Activated effector memory CD4-positive, alpha-beta T cell treated with anti-CD3 and anti-CD28 coated beads, Interleukin-2, amount 50 U/mL, for 16 hours (primary cell): Measurements from ENCODE around the gene EIF4B.
"Not testable (repeated sequence)": the region's sequence is repeated elsewhere in the genome, so short reads cannot be mapped to it uniquely, and the experiment has no call there.

ENCODE experiments used
- DNase-seq: peaks from one replicate; pipeline ENCODE4 v3.0.0-alpha.2; 2020

Gene EIF4B

GRCh38 chr12:53004582-53004981, 1.7 kb upstream of the EIF4B start:
- no peak for DNase-seq

DNA sequence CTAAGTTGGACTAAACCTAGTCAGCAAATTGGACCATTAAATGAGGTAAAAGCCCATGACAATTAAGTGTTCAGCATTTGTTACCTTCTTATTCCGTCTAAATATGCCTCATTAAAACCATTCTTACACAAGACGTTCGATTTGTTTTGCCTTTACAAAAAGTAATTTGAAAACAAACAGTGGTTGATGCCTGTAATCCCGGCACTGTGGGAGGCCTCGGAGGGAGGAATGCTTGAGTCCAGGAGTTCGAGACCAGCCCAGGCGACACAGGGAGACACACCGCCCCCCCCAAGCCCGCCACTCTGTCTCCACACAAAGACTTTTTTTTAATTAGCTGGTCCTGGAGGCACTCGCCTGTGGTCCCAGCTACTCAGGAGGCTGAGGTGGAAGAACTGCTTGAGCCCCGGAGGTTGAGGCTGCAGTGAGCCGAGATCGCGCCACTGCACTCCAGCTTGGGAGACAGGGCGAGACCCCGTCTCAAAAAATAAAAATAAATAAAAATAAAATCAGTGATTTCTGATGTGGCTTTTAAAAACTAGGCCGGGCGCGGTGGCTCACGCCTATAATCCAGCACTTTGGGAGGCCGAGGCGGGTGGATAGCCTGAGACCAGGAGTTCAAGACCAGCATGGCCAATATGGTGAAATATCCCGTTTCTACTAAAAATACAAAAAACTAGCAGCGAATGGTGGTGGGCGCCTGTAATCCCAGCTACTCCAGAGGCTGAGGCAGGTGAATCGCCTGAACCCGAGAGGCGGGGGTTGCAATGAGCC, 856 bp upstream of the EIF4B start:
- DNase-seq, result no peak

GRCh38 chr12:53006810-53007309, 604 bp downstream of the EIF4B start:
- DNase-seq, result peak; percentile 92

GRCh38 chr12:53007343-53007742, 1.1 kb downstream of the EIF4B start:
- no peak for DNase-seq

DNA sequence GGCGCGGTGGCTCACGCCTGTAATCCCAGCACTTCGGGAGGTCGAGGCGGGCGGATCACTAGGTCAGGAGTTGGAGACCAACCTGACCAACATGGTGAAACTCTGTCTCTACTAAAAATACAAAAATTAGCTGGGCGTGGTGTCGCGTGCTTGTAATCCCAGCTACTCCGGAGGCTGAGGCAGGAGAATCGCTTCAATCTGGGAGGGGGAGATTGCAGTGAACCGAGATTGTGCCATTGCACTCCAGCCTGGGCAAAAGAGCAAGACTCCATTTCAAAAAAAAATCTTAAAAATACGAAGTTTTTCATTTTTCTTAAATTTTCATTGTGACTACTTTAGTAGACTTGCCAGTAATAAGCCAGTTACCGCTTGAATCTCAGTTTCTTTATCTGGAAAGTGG, 2.5 kb downstream of the EIF4B start:
- DNase-seq, result not testable (repeated sequence)

GRCh38 chr12:53010955-53011354, 4.7 kb downstream of the EIF4B start:
- DNase-seq, result no peak

DNA sequence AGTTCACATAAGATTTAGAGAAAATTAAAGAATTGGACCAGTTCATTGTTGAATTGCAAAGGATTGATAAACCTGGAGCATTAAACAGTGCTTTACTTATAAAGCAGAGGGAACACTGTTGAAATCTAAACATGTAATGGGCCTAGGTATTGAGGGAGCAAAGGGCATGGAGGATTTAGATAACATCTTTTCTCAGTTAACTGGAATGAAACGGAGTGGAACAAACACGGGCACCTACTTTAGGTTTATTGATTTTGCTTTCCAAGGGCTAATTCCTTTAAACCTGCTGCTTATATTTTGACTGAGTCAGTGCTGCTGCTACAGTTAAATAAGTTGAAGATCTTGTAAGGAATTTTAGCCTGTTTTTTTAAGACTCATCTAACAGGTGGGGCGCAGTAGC, 5.6 kb downstream of the EIF4B start:
- no peak for DNase-seq

- DNase-seq, result no peak
Measured at GRCh38 chr12:53012928-53013327, 6.7 kb downstream of the EIF4B start.

DNA sequence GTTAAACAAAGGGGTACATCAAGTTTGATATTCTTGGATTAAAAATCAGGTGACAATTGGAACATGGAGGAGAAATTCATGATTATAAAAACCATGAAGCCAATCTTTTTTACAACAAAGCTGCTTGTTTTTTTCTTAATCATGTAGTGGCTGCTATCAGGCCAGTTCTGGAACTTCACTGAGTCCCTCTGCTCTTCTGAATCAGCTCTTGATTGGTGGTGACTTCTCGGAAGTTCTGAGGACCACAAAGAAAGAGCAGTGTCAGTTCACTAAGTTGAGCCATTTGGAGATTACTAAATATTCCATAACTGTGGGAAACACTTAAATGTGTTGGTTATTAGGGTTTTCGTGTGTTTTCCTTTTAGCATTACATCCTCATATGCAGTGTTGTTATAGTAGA, 8.5 kb downstream of the EIF4B start:
- no peak for DNase-seq

DNA sequence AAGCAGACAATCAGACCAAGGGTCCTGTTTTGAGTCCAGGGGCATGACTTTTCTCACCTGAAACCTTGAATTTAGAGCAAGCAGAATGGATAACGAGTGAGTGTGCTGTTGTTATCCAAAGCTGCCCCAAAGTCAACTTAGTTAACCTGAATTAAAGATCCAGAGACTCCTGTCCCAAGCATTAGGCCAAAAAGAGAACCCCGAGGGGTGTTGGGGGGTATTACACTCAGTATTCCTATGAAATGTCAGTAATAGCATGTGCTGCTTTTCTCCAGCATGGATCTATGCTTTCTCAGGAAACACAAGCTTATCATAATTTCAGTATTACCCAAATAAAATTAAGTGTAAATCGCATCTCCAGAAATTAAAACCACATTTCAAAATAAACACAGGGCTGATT, 19.0 kb downstream of the EIF4B start:
- DNase-seq, result no peak

DNA sequence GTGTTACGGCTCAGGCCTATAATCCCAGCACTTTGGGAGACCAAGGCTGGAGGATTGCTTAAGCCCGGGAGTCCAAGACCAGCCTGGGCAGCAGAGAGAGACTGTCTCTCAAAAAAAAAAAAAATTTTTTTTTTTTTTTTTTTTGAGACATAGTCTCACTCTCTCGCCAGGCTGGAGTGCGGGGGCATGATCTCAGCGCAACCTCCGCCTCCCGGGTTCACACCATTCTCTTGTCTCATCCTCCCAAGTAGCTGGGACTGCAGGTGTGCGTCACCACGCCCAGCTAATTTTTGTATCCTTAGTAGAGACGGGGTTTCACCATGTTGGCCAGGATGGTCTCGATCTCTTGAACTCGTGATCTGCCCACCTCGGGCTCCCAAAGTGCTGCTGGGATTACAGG, 20.8 kb downstream of the EIF4B start:
- not testable (repeated sequence) for DNase-seq

DNA sequence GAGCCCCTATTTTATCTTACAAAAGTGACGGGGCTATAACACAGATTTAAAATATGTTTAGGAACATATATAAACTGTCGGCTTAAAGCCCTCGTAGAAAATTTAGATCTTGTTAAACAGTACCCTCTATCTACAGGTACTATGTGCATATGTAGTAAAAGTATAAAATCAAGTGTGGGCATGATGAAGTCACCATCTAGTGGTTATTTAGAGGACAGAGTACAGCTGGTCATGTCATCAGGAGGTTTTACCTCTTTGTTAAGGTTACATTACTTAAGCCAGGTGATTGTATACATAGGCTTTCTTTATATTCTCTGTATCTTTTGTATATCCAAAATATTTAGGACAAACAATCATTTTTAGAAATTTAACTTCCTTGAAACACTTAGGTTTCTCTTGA, 25.4 kb downstream of the EIF4B start:
- no peak for DNase-seq

DNA sequence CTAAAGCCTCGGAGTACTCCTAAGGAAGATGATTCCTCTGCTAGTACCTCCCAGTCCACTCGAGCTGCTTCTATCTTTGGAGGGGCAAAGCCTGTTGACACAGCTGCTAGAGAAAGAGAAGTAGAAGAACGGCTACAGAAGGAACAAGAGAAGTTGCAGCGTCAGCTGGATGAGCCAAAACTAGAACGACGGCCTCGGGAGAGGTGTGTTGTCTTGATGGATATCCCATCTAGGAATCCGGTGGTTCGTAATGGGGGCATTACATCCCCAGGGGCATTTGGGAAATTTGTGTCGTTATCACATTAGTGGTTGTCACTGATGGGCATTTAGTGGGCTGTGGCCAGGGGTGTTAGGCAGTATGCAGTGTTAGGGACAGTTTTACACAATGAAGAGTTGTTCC, 27.6 kb downstream of the EIF4B start:
- DNase-seq, result not testable (repeated sequence)

DNA sequence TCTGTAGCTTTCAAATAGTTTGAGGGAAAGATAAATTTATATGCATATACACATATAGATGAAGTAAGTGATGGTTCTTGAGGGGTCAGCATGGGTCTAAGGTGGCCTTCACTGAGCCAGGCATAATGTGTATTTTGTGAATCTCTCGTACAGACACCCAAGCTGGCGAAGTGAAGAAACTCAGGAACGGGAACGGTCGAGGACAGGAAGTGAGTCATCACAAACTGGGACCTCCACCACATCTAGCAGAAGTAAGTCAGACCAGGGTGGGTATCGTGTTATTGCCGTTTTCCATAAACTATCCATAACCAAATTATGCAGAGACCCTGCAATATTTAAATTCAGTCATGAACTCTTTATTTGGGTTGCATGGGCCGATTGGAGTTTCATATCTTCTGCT, 28.2 kb downstream of the EIF4B start:
- no peak for DNase-seq

GRCh38 chr12:53036802-53037201, 30.5 kb downstream of the EIF4B start:
- no peak for DNase-seq

- DNase-seq, result no peak
Measured at GRCh38 chr12:53039851-53040250, 33.6 kb downstream of the EIF4B start.

- DNase-seq, result no peak
Measured at GRCh38 chr12:53042607-53043454, 36.6 kb downstream of the EIF4B start.

- no peak for DNase-seq
Measured at GRCh38 chr12:53044052-53044581, 37.9 kb downstream of the EIF4B start.

DNA sequence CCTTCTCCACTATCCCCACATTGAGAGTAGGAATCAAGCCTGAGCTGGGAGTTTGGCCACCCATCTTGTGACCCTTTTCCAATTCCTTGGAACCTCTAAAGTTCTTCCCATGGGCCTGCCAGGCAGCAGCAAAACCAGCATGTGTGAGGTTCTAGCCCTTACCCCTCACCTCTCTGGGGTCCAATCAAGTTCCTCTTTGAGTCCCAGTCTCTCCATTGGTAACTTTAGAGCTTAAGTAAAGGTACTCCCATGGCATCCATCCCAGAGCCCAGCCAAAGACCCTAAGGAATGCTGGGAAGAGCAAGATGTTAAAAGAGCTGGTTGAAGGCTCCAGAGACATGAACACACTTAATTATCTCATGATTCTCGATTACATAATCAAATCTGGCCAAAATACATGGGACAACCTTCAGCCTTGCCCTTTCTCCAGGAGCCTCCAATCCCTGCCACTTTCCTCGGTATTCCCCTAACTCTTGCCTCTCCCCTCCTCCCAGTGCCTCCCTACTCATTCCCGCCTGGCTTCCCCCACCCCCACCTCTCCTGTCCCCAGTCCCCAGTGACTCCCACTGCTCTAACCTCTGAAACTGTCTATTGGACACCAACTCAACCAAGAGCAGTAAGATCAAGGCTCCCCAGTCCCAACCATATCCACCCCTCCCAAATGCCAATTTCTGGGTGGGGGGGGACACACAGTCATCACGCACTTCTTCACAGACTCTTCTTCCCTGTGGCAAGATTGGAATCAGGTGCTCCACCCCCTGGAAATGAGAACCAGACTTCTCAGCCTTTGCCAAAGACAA, 38.8 kb downstream of the EIF4B start:
- DNase-seq, result no peak

DNA sequence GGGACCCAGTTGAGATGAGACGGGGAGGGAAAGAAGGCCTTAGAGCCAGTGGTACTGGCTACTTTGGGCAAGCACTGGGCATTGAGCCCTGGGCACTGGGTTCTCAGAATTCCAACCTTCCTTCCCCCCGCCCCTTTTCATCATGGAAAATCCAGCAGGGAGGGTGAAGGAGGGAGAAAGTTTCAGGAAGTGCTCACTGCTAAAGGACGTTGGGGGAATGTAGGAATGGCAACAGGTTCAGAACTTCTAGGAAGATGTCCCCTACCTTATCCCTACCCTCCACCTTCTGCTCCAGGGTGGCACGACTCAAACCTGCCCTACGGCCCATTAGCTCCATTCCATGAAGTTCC, 39.4 kb downstream of the EIF4B start:
- DNase-seq, result no peak

GRCh38 chr12:53046655-53047220, 40.5 kb downstream of the EIF4B start:
- DNase-seq, result peak; percentile 82

DNA sequence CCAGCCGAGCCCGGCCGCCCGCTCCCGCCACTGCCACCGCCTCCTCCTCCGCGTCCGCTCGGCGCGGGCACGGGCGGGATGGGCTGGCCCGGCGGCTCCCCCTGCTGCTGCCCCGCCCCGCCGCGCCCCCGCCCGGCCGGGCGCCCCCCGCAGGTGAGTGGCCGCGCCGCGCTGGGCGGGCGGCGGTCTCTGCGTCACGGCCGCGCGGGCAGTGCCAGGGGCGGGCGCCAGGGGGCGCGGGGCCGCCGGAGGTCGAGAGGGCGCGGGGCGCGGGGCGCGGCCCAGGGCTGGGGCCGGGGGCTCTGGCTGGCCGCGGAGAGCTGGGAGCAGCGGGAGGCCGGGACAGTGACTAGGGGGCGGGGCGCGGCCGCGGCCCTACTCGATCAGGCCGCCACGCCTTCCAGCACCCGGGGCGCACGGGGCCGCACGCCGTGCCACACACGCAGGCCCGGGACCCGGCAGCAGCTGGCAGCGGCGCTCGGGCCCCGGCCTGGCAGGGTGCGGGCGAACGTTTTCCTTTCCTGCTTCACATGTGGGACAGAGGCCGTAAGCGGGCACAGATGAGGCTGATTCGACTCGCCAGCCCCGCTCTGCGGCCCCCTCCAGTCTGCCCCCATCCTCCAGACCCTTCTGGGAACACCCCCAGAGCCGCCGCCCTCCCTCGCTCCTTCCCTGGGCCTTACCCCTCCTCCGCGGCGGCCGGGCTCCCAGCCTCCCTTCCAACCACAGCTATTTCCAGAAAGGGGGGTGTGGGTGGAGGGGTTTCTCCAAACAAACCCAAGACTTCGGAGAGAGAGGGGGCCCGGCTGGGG, 41.2 kb downstream of the EIF4B start:
- DNase-seq, result peak; percentile 91
